HG03039 (cell line): ENCODE data around the gene GPAT3.

Experiments
- ATAC-seq: cut with Tn5 transposase; IDR thresholded peaks from one replicate; pipeline ENCODE4 v1.9.1; 2021; ENCODE audit warnings: mild to moderate bottlenecking, moderate library complexity; ENCODE audit not compliant: unreplicated experiment

GPAT3 gene

GRCh38 chr4:83639849-83640493 lies 104.1 kb downstream of the GPAT3 start:
- no peak for ATAC-seq

- ATAC-seq = no peak
Measured at GRCh38 chr4:83643036-83643435, 107.1 kb downstream of the GPAT3 start.

GRCh38 chr4:83644677-83645659 lies 109.1 kb downstream of the GPAT3 start:
- ATAC-seq = no peak

- no peak for ATAC-seq
Measured at GRCh38 chr4:83646538-83647239, 110.8 kb downstream of the GPAT3 start.

GRCh38 chr4:83651846-83652245 lies 115.9 kb downstream of the GPAT3 start:
- ATAC-seq = no peak
